Measurements from ENCODE around the gene PCYOX1L. TPM values are rescaled to one million over a fixed set of nuclear protein-coding genes. Genes with fewer than 3 reads are reported as not detected.

Gene PCYOX1L
- total and polyA plus RNA-seq, 2 of the 8 experiments (the other 6 are each of a cell fraction or from before 2014, with no cell fraction given), result 6.8 to 17.2 TPM

- TF ChIP-seq TBP (IDR thresholded peaks at IDR 0.05; ENCODE audit: low read depth, low read length) (no peak), ATF2 (IDR thresholded peaks at IDR 0.05; ENCODE audit: low read length) (no peak), RXRA (IDR thresholded peaks at IDR 0.05; ENCODE audit: insufficient read depth, low read depth, low read length) (no peak), BCL11A (IDR thresholded peaks at IDR 0.05; ENCODE audit: low read depth in 2 of 2, low read length in 2 of 2) (no peak), PHF8 (conservative IDR thresholded peaks at IDR 0.05; ENCODE audit: low read depth, low read length) (no peak), SRF (IDR thresholded peaks at IDR 0.05; ENCODE audit: low read depth, low read length) (no peak), CTBP2 (IDR thresholded peaks at IDR 0.05; ENCODE audit: borderline replicate concordance, insufficient read depth, insufficient read length, low read length) (no peak), RBBP5 (IDR thresholded peaks at IDR 0.05; ENCODE audit: borderline replicate concordance, low read depth, low read length) (no peak)
Measured at GRCh38 chr5:149379177-149379761, 21.4 kb downstream of the PCYOX1L start, which contains the start of gene IL17B (continued).
